SK-N-SH (cell line): Measurements from ENCODE around the gene RER1. TPM values are rescaled to one million over a fixed set of nuclear protein-coding genes. Genes with fewer than 3 reads are reported as not detected.

Experiments used
- CTCF ChIA-PET: fragments of 300-600, 350-600 bp; formaldehyde crosslinking; extraction: SDS; loops from one replicate; lab custom pipeline; 2021; lab: Yijun Ruan, JAX
- POLR2A ChIA-PET: fragments of 350-600 bp; sonication (Branson Sonifier 250); formaldehyde crosslinking; extraction: SDS; loops from one replicate; lab custom pipeline; 2020; ENCODE audit warnings: antibody characterized with exemption, inconsistent platforms; lab: Yijun Ruan, JAX
- DNase-seq: peaks from one replicate; pipeline ENCODE4 v3.0.0; 2012
- H2AFZ ChIP-seq: fragments of 200-600 bp; sonication (generic); 2 replicates; pipeline ENCODE4 v1.8.1; 2016; ENCODE audit warnings: antibody characterized with exemption, mild to moderate bottlenecking, low read depth
- H3F3A ChIP-seq: fragments of 200-600 bp; sonication (generic); replicated peaks from 2 replicates; pipeline ENCODE3; 2016; ENCODE audit warnings: antibody characterized with exemption, mild to moderate bottlenecking; ENCODE audit not compliant: insufficient read depth
- H3K27ac ChIP-seq, 2 experiments: fragments of 200-500 bp in 1 of 2; fragments of 200-600 bp in 1 of 2; sonication (Bioruptor generic) in 1 of 2; sonication (generic), shearing (Covaris generic) in 1 of 2; 2 replicates each; pipeline versions ENCODE4 v1.5.1 to v1.6.1; 2014 to 2016; ENCODE audit warnings: low read depth in 2 of 2, inconsistent platforms in 1 of 2, low read length in 1 of 2, mild to moderate bottlenecking in 1 of 2, mixed read lengths in 1 of 2
- H3K27me3 ChIP-seq: fragments of 200-600 bp; sonication (generic), shearing (Covaris generic); 2 replicates; pipeline ENCODE4 v1.6.1; 2016; ENCODE audit warnings: mixed run types; ENCODE audit not compliant: insufficient read depth
- H3K36me3 ChIP-seq, 2 experiments: fragments of 200-500 bp in 1 of 2; fragments of 200-600 bp in 1 of 2; sonication (Bioruptor generic) in 1 of 2; sonication (generic) in 1 of 2; replicated peaks in 1 of 2; 2 replicates each; pipeline versions ENCODE3 to v1.5.1; 2014 to 2016; ENCODE audit warnings: low read length in 1 of 2, mild to moderate bottlenecking in 1 of 2; ENCODE audit not compliant: insufficient read depth in 2 of 2, control insufficient read depth in 1 of 2
- H3K4me1 ChIP-seq, 2 experiments: fragments of 200-500 bp in 1 of 2; fragments of 200-600 bp in 1 of 2; sonication (Bioruptor generic) in 1 of 2; sonication (generic), shearing (Covaris generic) in 1 of 2; 2 replicates each; pipeline versions ENCODE4 v1.5.1 to v1.6.1; 2014 to 2016; ENCODE audit warnings: low read depth in 1 of 2, low read length in 1 of 2, mixed run types in 1 of 2; ENCODE audit not compliant: insufficient read depth in 2 of 2, control insufficient read depth in 1 of 2
- H3K4me2 ChIP-seq: fragments of 200-600 bp; sonication (generic), shearing (Covaris generic); 2 replicates; pipeline ENCODE4 v1.6.1; 2017; ENCODE audit warnings: mixed run types
- H3K4me3 ChIP-seq, 2 experiments: fragments of 200-500 bp in 1 of 2; fragments of 200-600 bp in 1 of 2; sonication (Bioruptor generic) in 1 of 2; sonication (generic), shearing (Covaris generic) in 1 of 2; 2 replicates each; pipeline versions ENCODE4 v1.5.1 to v1.8.1; 2014 to 2016; ENCODE audit warnings: low read depth in 2 of 2, inconsistent platforms in 1 of 2, low read length in 1 of 2, mild to moderate bottlenecking in 1 of 2, mixed read lengths in 1 of 2, moderate library complexity in 1 of 2
- H3K79me2 ChIP-seq: fragments of 200-600 bp; sonication (generic); 2 replicates; pipeline ENCODE4 v1.8.1; 2017; ENCODE audit warnings: mild to moderate bottlenecking; ENCODE audit not compliant: insufficient read depth
- H3K9ac ChIP-seq: fragments of 200-600 bp; sonication (generic); 2 replicates; pipeline ENCODE4 v1.6.1; 2017; ENCODE audit warnings: mixed run types
- H3K9me2 ChIP-seq: fragments of 200-600 bp; sonication (generic); 2 replicates; pipeline ENCODE4 v1.6.1; 2017; ENCODE audit warnings: mixed run types
- H3K9me3 ChIP-seq: fragments of 200-600 bp; sonication (generic); 2 replicates; pipeline ENCODE4 v1.6.1; 2017; ENCODE audit warnings: mixed run types, mild to moderate bottlenecking, moderate library complexity
- H4K20me1 ChIP-seq: fragments of 200-600 bp; sonication (generic); 2 replicates; pipeline ENCODE4 v1.6.1; 2017; ENCODE audit warnings: mild to moderate bottlenecking, mixed run types; ENCODE audit not compliant: insufficient read depth
- ELF1 ChIP-seq: IDR thresholded peaks from 2 replicates; pipeline ENCODE4 v1.4.0; 2012
- EZH2phosphoT487 ChIP-seq: fragments of 200-600 bp; sonication (generic); IDR thresholded peaks from 2 replicates; pipeline ENCODE4 v1.6.1; 2017; ENCODE audit warnings: low read depth, mixed run types, mild to moderate bottlenecking, antibody characterized with exemption, moderate library complexity, borderline replicate concordance
- FOXM1 ChIP-seq: IDR thresholded peaks from 2 replicates; pipeline ENCODE4 v1.4.0; 2012; ENCODE audit warnings: low read depth, mild to moderate bottlenecking
- GABPA ChIP-seq: IDR thresholded peaks from 2 replicates; pipeline ENCODE4 v1.4.0; 2012; ENCODE audit warnings: low read depth, mild to moderate bottlenecking
- GATA2 ChIP-seq: sonication (generic); formaldehyde crosslinking; IDR thresholded peaks from 2 replicates; pipeline ENCODE4 v1.5.0; 2020; ENCODE audit warnings: mild to moderate bottlenecking, missing genetic modification reagents
- MXI1 ChIP-seq: IDR thresholded peaks from 2 replicates; pipeline ENCODE4 v1.6.1; 2012; ENCODE audit warnings: mild to moderate bottlenecking, low read depth, low read length, improper control_type of control experiment
- NFIC ChIP-seq: IDR thresholded peaks from 2 replicates; pipeline ENCODE4 v1.4.0; 2012; ENCODE audit warnings: borderline replicate concordance
- NRF1 ChIP-seq: IDR thresholded peaks from 2 replicates; pipeline ENCODE4 v1.6.1; 2012; ENCODE audit warnings: low read depth, mild to moderate bottlenecking, low read length
- PBX3 ChIP-seq: IDR thresholded peaks from 2 replicates; pipeline ENCODE4; 2012
- RAD21 ChIP-seq: IDR thresholded peaks from 2 replicates; pipeline ENCODE4 v1.6.1; 2012; ENCODE audit warnings: mild to moderate bottlenecking, low read length
- REST ChIP-seq: IDR thresholded peaks from 2 replicates; pipeline ENCODE4 v1.6.1; 2012; ENCODE audit warnings: mild to moderate bottlenecking, low read depth, low read length, moderate library complexity
- RXRA ChIP-seq: IDR thresholded peaks from 2 replicates; pipeline ENCODE4 v1.4.0; 2012; ENCODE audit warnings: low read depth, mild to moderate bottlenecking, borderline replicate concordance
- SIN3A ChIP-seq: IDR thresholded peaks from 2 replicates; pipeline ENCODE4 v1.6.1; 2012; ENCODE audit warnings: low read depth, mild to moderate bottlenecking, low read length, moderate library complexity, borderline replicate concordance
- TEAD4 ChIP-seq: IDR thresholded peaks from 2 replicates; pipeline ENCODE4 v1.4.0; 2012; ENCODE audit warnings: mild to moderate bottlenecking, borderline replicate concordance; ENCODE audit not compliant: insufficient read depth
- USF1 ChIP-seq: IDR thresholded peaks from 2 replicates; pipeline ENCODE4 v1.4.0; 2012; ENCODE audit warnings: low read depth, borderline replicate concordance
- YY1 ChIP-seq: IDR thresholded peaks from 2 replicates; pipeline ENCODE4 v1.4.0; 2012; ENCODE audit warnings: low read depth, mild to moderate bottlenecking
- ZBTB33 ChIP-seq: IDR thresholded peaks from 2 replicates; pipeline ENCODE4 v1.4.0; 2012; ENCODE audit warnings: low read depth, borderline replicate concordance
- WGBS: methylation state at CpG from one replicate; pipeline ENCODE4 v1.1.6; 2017; ENCODE audit warnings: low lambda C conversion rate; 5-methylcytosine and 5-hydroxymethylcytosine counted together
- polyA plus RNA-seq, 3 experiments: library from polyadenylated mRNA; depleted of rRNA; stranded (reverse); fragments of >200 nt; gene quantifications; 2 replicates each; pipeline ENCODE4 v1.2.3, GENCODE V29; 2012

RER1 gene
- polyA plus RNA-seq, 1 of the 3 experiments (the other 2 are of a cell fraction), result 181 TPM

- TF ChIP-seq PBX3 (no peak), GABPA (no peak), EZH2phosphoT487 (no peak), ELF1 (no peak), ZBTB33 (no peak), GATA2 (CRISPR knock-in tag) (no peak), NRF1 (no peak)
These were observed 16.3 kb upstream of the RER1 start (continued) for GRCh38 chr1:2375246-2375922.

GRCh38 chr1:2375923-2376260 is 15.7 kb upstream of the RER1 start:
- DNase-seq, result no peak
- Histone ChIP-seq H3K27me3 (no peaks in the 10 kb centered on the region), H3K4me3 (no peak overlapping the region), H3K27ac (no peak overlapping the region), H4K20me1 (no peaks in the 10 kb centered on the region), H3K9ac (no peak overlapping the region), H3F3A (no peaks in the 10 kb centered on the region), H3K79me2 (no peaks in the 10 kb centered on the region), H3K9me3 (no peaks in the 10 kb centered on the region), H3K4me1 (no peaks in the 10 kb centered on the region), H3K9me2 (no peaks in the 10 kb centered on the region), H2AFZ (no peak overlapping the region), H3K4me2 (no peak overlapping the region), H3K36me3 (no peaks in the 10 kb centered on the region)
- CTCF ChIA-PET, result interaction anchor here (1.3 to 10.7 kb wide), 3 partner anchors 16 to 176 kb away, joined by 5 to 292 read pairs (median 8); partner anchors contain the start of genes FAAP20, MORN1 and RER1
- WGBS, result 87% methylated on average over 5 of the region's 7 CpGs
- POLR2A ChIA-PET, result interaction anchor here (0.6 to 1.4 kb wide), 2 partner anchors 15 to 110 kb away, joined by 3 to 7 read pairs; partner anchors contain the start of genes MORN1 and RER1
- TF ChIP-seq GABPA, result no peak
- no peak for TF ChIP-seq ZBTB33
- TF ChIP-seq FOXM1, result no peak
- no peak for TF ChIP-seq MXI1
- no peak for TF ChIP-seq TEAD4
- no peak for TF ChIP-seq SIN3A
- TF ChIP-seq NFIC, result no peak
- TF ChIP-seq YY1, result no peak
- TF ChIP-seq RXRA, result no peak
- TF ChIP-seq REST, result no peak
- no peak for TF ChIP-seq PBX3
- TF ChIP-seq USF1, result no peak
- TF ChIP-seq RAD21, result no peak
- TF ChIP-seq ELF1, result no peak
